Vagina (tissue), 2 donors: ENCODE measurements around the gene MYO19. TPM values are rescaled to one million over a fixed set of nuclear protein-coding genes. Genes with fewer than 3 reads are reported as not detected.
A peak's percentile ranks its signal among the peaks of the same experiment; 100 is the strongest.

ENCODE experiments used
- DNase-seq, 2 donors: peaks; one replicate each; pipeline ENCODE4 v3.0.0-alpha.2; 2017; ENCODE audit errors: extremely low spot score in 2 of 2
- H3K27ac ChIP-seq: fragments of 200-600 bp; sonication (generic); one replicate; pipeline ENCODE4 v1.5.1; 2019
- H3K27me3 ChIP-seq: fragments of 200-600 bp; sonication (generic); one replicate; pipeline ENCODE4 v1.5.1; 2019
- H3K36me3 ChIP-seq, 2 donors: fragments of 200-600 bp; sonication (generic); one replicate each; pipeline ENCODE4 v1.5.1; 2017 to 2019
- H3K4me1 ChIP-seq: fragments of 200-600 bp; sonication (generic); one replicate; pipeline ENCODE4 v1.5.1; 2019
- H3K4me3 ChIP-seq, 2 donors: fragments of 200-600 bp; sonication (generic); 1 replicate in 1 of 2; 2 replicates in 1 of 2; pipeline ENCODE4 v1.5.1; 2016 to 2019
- H3K9me3 ChIP-seq: fragments of 200-600 bp; sonication (generic); one replicate; pipeline ENCODE4 v1.5.1; 2019
- POLR2A ChIP-seq, 2 donors: fragments of 450-650 bp; IDR thresholded peaks; one replicate each; pipeline ENCODE4 v1.6.1; 2017; ENCODE audit warnings: antibody characterized with exemption in 2 of 2, mild to moderate bottlenecking in 2 of 2, moderate library complexity in 2 of 2
- POLR2AphosphoS5 ChIP-seq, 2 donors: sonication (generic); formaldehyde crosslinking; IDR thresholded peaks; one replicate each; pipeline ENCODE4 v1.9.0; 2017; ENCODE audit warnings: antibody characterized with exemption in 2 of 2, mild to moderate bottlenecking in 2 of 2, low read depth in 1 of 2; ENCODE audit not compliant: insufficient read depth in 1 of 2
- intact Hi-C: fragments of 100-400 bp; cut with DNase I; formaldehyde crosslinking; loops from one replicate; pipeline ENCODE4 v1.15.1; 2023
- total RNA-seq: library from RNA; depleted of rRNA; stranded (reverse); fragments of >200 nt; gene quantifications from one replicate; pipeline ENCODE4 v1.2.3, GENCODE V29; 2016
- TF ChIP-seq, protein P1 (sequence below), 3 experiments: fragments of 450-650 bp in 2 of 3; fragments of 200-600 bp in 1 of 3; sonication (generic) in 1 of 3; IDR thresholded peaks; one replicate each; pipeline ENCODE4 v1.5.1; 2017 to 2019; ENCODE audit warnings: antibody characterized with exemption in 3 of 3, mild to moderate bottlenecking in 2 of 3, moderate library complexity in 2 of 3

Gene MYO19
- total RNA-seq, 1 donor from 2014 or later: 112 TPM

GRCh38 chr17:36546418-36547093 is 11.9 kb upstream of the MYO19 start:
- no peak for DNase-seq
- Histone ChIP-seq H3K4me3 (peak overlapping the region; percentile 94 to 98), H3K36me3 (no peaks in the 10 kb centered on the region), H3K9me3 (no peaks in the 10 kb centered on the region), H3K27ac (peak overlapping the region; percentile 100), H3K27me3 (no peaks in the 10 kb centered on the region), H3K4me1 (peaks cover 62% of the 10 kb centered on the region)
- intact Hi-C loops: loop anchor here (10.0 kb wide), 1 partner anchor 48 kb away; the partner anchor contains the start of gene DHRS11
- TF ChIP-seq POLR2AphosphoS5 (IDR thresholded peaks at IDR 0.05; ENCODE audit: insufficient read depth in 1 of 2, low read depth in 1 of 2) (no peak), POLR2A (IDR thresholded peaks at IDR 0.05) (no peak)
- TF ChIP-seq, protein P1, sequence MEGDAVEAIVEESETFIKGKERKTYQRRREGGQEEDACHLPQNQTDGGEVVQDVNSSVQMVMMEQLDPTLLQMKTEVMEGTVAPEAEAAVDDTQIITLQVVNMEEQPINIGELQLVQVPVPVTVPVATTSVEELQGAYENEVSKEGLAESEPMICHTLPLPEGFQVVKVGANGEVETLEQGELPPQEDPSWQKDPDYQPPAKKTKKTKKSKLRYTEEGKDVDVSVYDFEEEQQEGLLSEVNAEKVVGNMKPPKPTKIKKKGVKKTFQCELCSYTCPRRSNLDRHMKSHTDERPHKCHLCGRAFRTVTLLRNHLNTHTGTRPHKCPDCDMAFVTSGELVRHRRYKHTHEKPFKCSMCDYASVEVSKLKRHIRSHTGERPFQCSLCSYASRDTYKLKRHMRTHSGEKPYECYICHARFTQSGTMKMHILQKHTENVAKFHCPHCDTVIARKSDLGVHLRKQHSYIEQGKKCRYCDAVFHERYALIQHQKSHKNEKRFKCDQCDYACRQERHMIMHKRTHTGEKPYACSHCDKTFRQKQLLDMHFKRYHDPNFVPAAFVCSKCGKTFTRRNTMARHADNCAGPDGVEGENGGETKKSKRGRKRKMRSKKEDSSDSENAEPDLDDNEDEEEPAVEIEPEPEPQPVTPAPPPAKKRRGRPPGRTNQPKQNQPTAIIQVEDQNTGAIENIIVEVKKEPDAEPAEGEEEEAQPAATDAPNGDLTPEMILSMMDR (IDR thresholded peaks at IDR 0.05): no peak

GRCh38 chr17:36545465-36546417 is 11.1 kb upstream of the MYO19 start:
- H3K4me1 ChIP-seq: peaks cover 54% of the 10 kb centered on the region
- peak in 1 of 2 donors; percentile 98 for DNase-seq
- no peaks in the 10 kb centered on the region for H3K27me3 ChIP-seq
- TF ChIP-seq POLR2AphosphoS5 (IDR thresholded peaks at IDR 0.05; ENCODE audit: insufficient read depth in 1 of 2, low read depth in 1 of 2) (peak; percentile 16 to 47), POLR2A (IDR thresholded peaks at IDR 0.05) (peak in 1 of 2 donors; percentile 56)
- TF ChIP-seq, protein P1 (IDR thresholded peaks at IDR 0.05): peak in 1 of 3 experiments; percentile 5
- intact Hi-C loops: loop anchor here (10.0 kb wide), 1 partner anchor 49 kb away; the partner anchor contains the start of gene DHRS11
- H3K9me3 ChIP-seq: no peaks in the 10 kb centered on the region
- H3K4me3 ChIP-seq: peak overlapping the region; percentile 94 to 98
- H3K27ac ChIP-seq: peak overlapping the region; percentile 100
- no peaks in the 10 kb centered on the region for H3K36me3 ChIP-seq

- no peak for DNase-seq
- intact Hi-C loops: loop anchor here (10.0 kb wide), 1 partner anchor 50 kb away; the partner anchor contains the start of gene DHRS11
- Histone ChIP-seq H3K9me3 (no peaks in the 10 kb centered on the region), H3K36me3 (no peaks in the 10 kb centered on the region), H3K27ac (peak overlapping the region; percentile 100), H3K27me3 (no peaks in the 10 kb centered on the region), H3K4me1 (peaks cover 51% of the 10 kb centered on the region), H3K4me3 (peak overlapping the region; percentile 94 to 98)
- peak in 1 of 2 donors; percentile 0 for TF ChIP-seq POLR2AphosphoS5 (IDR thresholded peaks at IDR 0.05; ENCODE audit: insufficient read depth in 1 of 2, low read depth in 1 of 2)
- no peak for TF ChIP-seq POLR2A (IDR thresholded peaks at IDR 0.05)
Measured at GRCh38 chr17:36545077-36545464, 10.4 kb upstream of the MYO19 start.

- DNase-seq: peak in 1 of 2 donors; percentile 91
- peak within 1 kb of the TSS; percentile 100 for H3K27ac ChIP-seq
- intact Hi-C loops: loop anchor here (10.0 kb wide), 1 partner anchor 50 kb away; the partner anchor contains the start of gene DHRS11
- H3K27me3 ChIP-seq: no peaks in the 10 kb centered on the region
- H3K4me1 ChIP-seq: peaks cover 50% of the 10 kb centered on the region
- peak within 1 kb of the TSS; percentile 94 to 98 for H3K4me3 ChIP-seq
- H3K9me3 ChIP-seq: no peaks in the 10 kb centered on the region
- no peaks in the 10 kb centered on the region for H3K36me3 ChIP-seq
- peak in 1 of 2 donors; percentile 96 for TF ChIP-seq POLR2AphosphoS5 (IDR thresholded peaks at IDR 0.05; ENCODE audit: insufficient read depth in 1 of 2, low read depth in 1 of 2)
- peak in 1 of 2 donors; percentile 89 for TF ChIP-seq POLR2A (IDR thresholded peaks at IDR 0.05)
- TF ChIP-seq, protein P1 (IDR thresholded peaks at IDR 0.05): no peak
Measured at GRCh38 chr17:36544307-36545076, 9.8 kb upstream of the MYO19 start, which contains the start of gene GGNBP2. TSS of gene GGNBP2 (plus strand) at chr17:36544919. CDS start at chr17:36545725, 806 bp downstream.
